HG03354 (cell line): ENCODE measurements around the gene GSS.

Source experiments
- ATAC-seq: cut with Tn5 transposase; IDR thresholded peaks from one replicate; pipeline ENCODE4 v1.9.1; 2021; ENCODE audit warnings: mild to moderate bottlenecking; ENCODE audit not compliant: unreplicated experiment, poor library complexity, severe bottlenecking

Gene GSS

DNA sequence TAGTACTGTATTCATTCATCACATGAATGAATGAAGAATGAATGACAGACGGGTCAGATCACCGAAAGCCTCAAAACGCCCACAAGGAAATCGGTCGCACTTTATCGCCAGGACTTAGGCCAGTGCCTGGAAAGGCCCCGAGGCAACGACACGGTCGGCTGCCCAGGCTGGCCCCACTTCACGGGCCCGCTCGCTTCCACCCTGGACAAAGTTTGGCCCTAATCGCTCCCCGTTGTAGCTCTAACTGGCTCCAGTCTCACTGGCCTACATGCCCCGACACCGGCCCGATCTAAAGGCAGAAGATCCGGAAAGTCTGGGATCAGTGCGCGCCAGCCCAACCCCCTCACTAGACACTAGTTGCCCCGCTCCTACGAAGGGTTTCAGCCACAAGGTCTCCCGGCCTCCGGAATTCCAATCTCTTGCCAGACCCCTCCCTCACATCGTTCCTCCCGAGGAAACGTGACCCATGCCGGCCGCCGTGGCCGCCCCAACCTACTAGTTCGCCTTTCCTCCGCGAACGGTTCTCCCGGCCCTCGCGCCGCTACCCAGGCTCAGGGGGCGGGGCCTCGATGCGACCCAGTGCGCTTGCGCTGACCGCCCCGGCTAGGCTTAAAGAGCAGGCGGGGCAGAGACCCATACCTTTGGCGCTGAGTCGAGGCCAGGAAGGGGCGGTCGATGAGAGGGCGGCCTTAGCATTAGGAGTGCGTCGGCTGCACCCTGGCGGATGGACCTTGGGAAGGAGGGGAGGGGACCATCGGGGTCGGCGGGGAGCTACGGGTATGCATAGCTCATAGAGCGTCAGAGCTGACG is at the start of gene GSS, which contains the start of gene MYH7B:
GSS (minus strand) TSS at position 576 of the 810 bp plus-strand sequence. CDS start 3,954 bp downstream, outside the sequence.
MYH7B (plus strand) TSS at position 638 of the 810 bp plus-strand sequence. CDS start 22,138 bp downstream, outside the sequence.
- peak; percentile 89 for ATAC-seq

- no peak for ATAC-seq
Observed at GRCh38 chr20:35004749-35005462, 49.3 kb upstream of the GSS start.

DNA sequence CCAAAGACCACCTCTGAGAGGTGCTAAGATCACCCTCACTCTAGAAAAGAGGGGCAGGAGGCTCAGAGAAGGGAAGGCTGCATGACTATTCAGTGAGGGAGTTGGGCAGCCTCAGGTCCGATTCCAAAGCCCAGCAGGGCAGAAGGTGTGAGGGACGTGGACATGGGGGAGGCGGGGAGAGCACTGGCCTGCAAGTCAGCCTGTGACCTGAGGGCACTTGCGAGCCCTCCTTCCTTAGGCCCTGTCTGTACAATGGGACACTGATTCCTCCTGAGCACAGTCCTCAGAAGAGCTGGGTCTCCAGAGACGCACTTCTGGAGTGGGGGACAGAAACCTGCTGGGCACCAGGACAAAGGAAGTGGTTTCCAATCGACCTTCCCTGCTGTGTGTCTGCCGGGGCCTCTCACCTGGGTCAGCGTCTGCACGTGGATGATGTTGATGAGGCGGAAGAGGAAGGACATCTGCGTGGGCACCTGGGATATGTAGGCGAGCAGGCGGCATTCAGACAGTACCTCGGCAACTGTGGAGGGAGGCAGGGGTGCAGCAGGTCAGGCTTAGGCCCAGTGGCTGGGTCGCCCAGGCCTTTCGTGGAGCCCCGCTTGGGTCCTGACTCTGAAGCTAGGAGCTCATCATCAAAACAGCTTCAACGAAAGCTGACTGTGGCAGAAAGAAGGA is 48.6 kb upstream of the GSS start:
- ATAC-seq, result no peak

GRCh38 chr20:35003211-35004031 is 47.8 kb upstream of the GSS start:
- no peak for ATAC-seq

- no peak for ATAC-seq
Observed at GRCh38 chr20:35002426-35003210, 47.0 kb upstream of the GSS start.

GRCh38 chr20:35001596-35002362 is 46.2 kb upstream of the GSS start:
- ATAC-seq, result no peak

GRCh38 chr20:35000922-35001595 is 45.5 kb upstream of the GSS start:
- no peak for ATAC-seq

GRCh38 chr20:35000311-35000921 is 44.8 kb upstream of the GSS start:
- ATAC-seq, result no peak

DNA sequence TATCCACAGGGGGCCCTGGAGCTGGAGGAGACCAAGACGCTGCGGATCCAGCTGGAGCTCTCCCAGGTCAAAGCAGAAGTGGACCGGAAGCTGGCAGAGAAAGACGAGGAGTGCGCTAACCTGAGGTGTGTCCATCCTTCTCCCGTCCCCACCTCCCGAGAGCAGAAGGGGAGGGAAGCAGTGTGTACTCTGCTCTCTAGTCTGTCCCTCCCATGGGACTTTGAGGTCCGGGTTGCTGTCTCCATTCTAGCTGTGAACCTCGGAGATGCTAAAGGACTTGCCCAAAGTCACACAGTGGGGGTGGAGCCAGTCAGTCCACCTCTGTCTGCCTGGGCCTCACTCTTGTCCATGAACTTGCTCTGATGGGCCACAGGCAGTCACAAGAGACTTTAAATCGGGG is 44.2 kb upstream of the GSS start:
- no peak for ATAC-seq

DNA sequence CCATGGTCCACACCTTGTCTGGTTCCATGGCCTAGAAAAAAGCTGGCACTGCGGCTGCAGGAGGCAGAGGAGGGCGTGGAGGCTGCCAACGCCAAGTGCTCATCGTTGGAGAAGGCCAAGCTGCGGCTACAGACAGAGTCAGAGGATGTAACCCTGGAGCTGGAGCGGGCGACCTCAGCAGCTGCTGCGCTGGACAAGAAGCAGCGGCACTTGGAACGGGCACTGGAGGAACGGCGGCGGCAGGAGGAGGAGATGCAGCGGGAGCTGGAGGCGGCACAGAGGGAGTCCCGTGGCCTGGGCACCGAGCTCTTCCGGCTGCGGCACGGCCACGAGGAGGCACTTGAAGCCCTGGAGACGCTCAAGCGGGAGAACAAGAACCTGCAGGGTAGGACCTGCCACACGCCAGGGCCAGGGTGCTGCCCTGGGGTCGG is 43.4 kb upstream of the GSS start:
- ATAC-seq, result no peak

- ATAC-seq, result no peak
Observed at GRCh38 chr20:34998331-34998950, 42.8 kb upstream of the GSS start.

- no peak for ATAC-seq
Observed at GRCh38 chr20:34997774-34998173, 42.2 kb upstream of the GSS start.

DNA sequence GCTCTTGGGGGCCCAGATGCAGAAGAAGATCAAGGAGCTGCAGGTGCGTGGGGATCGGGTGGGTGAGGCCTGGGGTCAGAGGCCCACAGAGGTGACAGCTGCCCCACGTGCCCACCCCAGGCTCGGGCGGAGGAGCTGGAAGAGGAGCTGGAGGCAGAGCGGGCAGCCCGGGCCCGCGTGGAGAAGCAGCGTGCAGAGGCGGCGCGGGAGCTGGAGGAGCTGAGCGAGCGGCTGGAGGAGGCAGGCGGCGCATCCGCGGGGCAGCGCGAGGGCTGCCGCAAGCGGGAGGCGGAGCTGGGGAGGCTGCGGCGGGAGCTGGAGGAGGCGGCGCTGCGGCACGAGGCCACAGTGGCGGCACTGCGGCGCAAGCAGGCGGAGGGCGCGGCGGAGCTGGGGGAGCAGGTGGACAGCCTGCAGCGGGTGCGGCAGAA is 41.5 kb upstream of the GSS start:
- no peak for ATAC-seq

DNA sequence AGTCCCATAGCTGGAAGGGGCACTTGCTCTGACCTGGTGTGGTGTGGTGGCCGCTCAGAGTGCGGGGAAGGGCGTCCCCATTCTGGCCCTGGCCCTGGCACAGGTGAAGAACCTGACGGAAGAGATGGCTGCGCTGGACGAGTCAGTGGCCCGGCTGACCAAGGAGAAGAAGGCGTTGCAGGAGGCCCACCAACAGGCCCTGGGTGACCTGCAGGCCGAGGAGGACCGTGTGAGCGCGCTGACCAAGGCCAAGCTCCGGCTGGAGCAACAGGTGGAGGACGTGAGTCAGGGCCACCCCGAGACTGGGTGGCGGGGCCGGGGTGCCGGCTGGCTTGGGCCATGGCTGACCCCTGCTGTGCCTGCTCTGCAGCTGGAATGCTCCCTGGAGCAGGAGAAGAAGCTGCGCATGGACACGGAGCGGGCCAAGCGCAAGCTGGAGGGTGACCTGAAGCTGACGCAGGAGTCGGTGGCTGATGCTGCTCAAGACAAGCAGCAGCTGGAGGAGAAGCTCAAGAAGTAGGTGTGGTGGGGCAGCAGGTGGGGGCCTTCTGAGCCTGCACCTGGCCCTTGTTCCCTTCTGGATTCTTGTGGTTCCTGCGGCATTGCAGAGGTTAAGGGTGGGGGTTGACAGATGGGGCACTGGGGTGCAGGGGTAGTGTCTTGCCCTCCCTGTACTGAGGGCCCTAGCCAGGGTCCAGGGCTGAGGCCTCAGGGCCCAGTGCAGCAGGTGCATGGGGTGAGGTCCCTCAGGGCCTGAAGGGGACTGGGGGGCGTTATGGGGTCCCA is 40.8 kb upstream of the GSS start:
- ATAC-seq, result no peak

DNA sequence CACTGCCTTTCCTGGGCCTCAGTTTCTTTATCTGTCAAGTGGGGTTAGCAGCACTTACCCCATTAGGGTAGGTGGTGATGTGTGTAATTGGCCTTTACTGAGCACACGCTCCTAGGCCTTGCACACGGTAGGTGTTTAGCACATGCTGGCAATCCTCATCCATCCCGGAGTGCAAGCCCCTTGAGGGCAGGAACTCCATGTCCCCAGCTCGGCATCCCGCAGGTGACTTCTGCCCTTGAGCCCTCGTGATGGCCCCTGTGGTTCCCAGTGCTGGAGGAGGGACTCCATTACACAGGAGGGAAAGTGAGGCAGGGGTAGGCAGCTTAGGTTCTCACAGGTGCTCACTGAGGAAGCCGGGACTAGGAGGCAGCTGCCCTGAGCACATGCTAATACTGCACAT is 40.1 kb upstream of the GSS start:
- no peak for ATAC-seq

DNA sequence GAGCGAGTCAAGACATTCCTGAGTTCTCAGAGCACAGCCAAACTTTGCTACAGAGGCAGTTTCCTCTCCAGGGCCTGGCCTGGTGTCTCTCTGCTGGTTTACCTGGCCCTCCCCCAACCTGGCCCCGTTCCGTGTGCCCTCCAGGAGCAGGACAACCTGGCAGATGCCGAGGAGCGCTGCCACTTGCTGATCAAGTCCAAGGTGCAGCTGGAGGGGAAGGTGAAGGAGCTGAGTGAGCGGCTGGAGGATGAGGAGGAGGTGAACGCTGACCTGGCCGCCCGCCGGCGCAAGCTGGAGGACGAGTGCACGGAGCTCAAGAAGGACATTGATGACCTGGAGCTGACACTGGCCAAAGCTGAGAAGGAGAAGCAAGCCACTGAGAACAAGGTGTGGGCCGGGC is 39.6 kb upstream of the GSS start:
- ATAC-seq, result no peak
